ENCODE measurements around the gene WDR77. TPM values are rescaled to one million over a fixed set of nuclear protein-coding genes. Genes with fewer than 3 reads are reported as not detected.

WDR77 gene
- total RNA-seq, 1 donor from 2014 or later, result 39.6 TPM

- Mint-ChIP-seq H3K36me3 (ENCODE audit: unreplicated experiment) (no peaks in the 10 kb centered on the region), H3K9me3 (ENCODE audit: unreplicated experiment) (no peaks in the 10 kb centered on the region)
- no peak for DNase-seq
Observed at GRCh38 chr1:111455642-111456031, 6.6 kb upstream of the WDR77 start.

GRCh38 chr1:111454859-111455641 is 6.0 kb upstream of the WDR77 start:
- Mint-ChIP-seq H3K27ac (ENCODE audit: unreplicated experiment) (peak overlapping the region; percentile 23), H3K27me3 (ENCODE audit: unreplicated experiment) (peaks cover under 1% of the 10 kb centered on the region), H3K4me3 (ENCODE audit: unreplicated experiment) (no peak overlapping the region), H3K4me1 (ENCODE audit: low read depth, unreplicated experiment) (peaks cover 12% of the 10 kb centered on the region), H3K9me3 (ENCODE audit: unreplicated experiment) (peaks cover under 1% of the 10 kb centered on the region), H3K36me3 (ENCODE audit: unreplicated experiment) (no peaks in the 10 kb centered on the region)
- DNase-seq, result no peak
- no peak for TF ChIP-seq CTCF (IDR thresholded peaks at IDR 0.05; ENCODE audit: partially characterized antibody, unreplicated experiment)

More at GRCh38 chr1:111455642-111456031, 6.6 kb upstream of the WDR77 start:
- Mint-ChIP-seq H3K4me3 (ENCODE audit: unreplicated experiment) (no peak overlapping the region), H3K27ac (ENCODE audit: unreplicated experiment) (no peak overlapping the region), H3K4me1 (ENCODE audit: low read depth, unreplicated experiment) (peaks cover 12% of the 10 kb centered on the region), H3K27me3 (ENCODE audit: unreplicated experiment) (no peaks in the 10 kb centered on the region)
- TF ChIP-seq CTCF (IDR thresholded peaks at IDR 0.05; ENCODE audit: partially characterized antibody, unreplicated experiment), result no peak

GRCh38 chr1:111453706-111454105 is 4.7 kb upstream of the WDR77 start:
- peaks cover 4% of the 10 kb centered on the region for H3K27me3 Mint-ChIP-seq (ENCODE audit: unreplicated experiment)

GRCh38 chr1:111452581-111452980 is 3.5 kb upstream of the WDR77 start:
- Mint-ChIP-seq H3K27me3 (ENCODE audit: unreplicated experiment) (peaks cover 4% of the 10 kb centered on the region), H3K27ac (ENCODE audit: unreplicated experiment) (no peak overlapping the region), H3K4me3 (ENCODE audit: unreplicated experiment) (no peak overlapping the region), H3K9me3 (ENCODE audit: unreplicated experiment) (peaks cover 5% of the 10 kb centered on the region), H3K4me1 (ENCODE audit: low read depth, unreplicated experiment) (peaks cover 17% of the 10 kb centered on the region), H3K36me3 (ENCODE audit: unreplicated experiment) (no peaks in the 10 kb centered on the region)
- TF ChIP-seq CTCF (IDR thresholded peaks at IDR 0.05; ENCODE audit: partially characterized antibody, unreplicated experiment), result no peak
- DNase-seq, result no peak

More at GRCh38 chr1:111453706-111454105, 4.7 kb upstream of the WDR77 start:
- Mint-ChIP-seq H3K4me1 (ENCODE audit: low read depth, unreplicated experiment) (peaks cover 12% of the 10 kb centered on the region), H3K36me3 (ENCODE audit: unreplicated experiment) (no peaks in the 10 kb centered on the region), H3K9me3 (ENCODE audit: unreplicated experiment) (peaks cover 5% of the 10 kb centered on the region), H3K4me3 (ENCODE audit: unreplicated experiment) (no peak overlapping the region), H3K27ac (ENCODE audit: unreplicated experiment) (no peak overlapping the region)
- no peak for TF ChIP-seq CTCF (IDR thresholded peaks at IDR 0.05; ENCODE audit: partially characterized antibody, unreplicated experiment)
- no peak for DNase-seq

- no peak for TF ChIP-seq CTCF (IDR thresholded peaks at IDR 0.05; ENCODE audit: partially characterized antibody, unreplicated experiment)
- H3K36me3 Mint-ChIP-seq (ENCODE audit: unreplicated experiment), result no peaks in the 10 kb centered on the region
- DNase-seq, result no peak
- peak overlapping the region; percentile 99 for H3K4me3 Mint-ChIP-seq (ENCODE audit: unreplicated experiment)
- peak overlapping the region; percentile 100 for H3K27ac Mint-ChIP-seq (ENCODE audit: unreplicated experiment)
- H3K9me3 Mint-ChIP-seq (ENCODE audit: unreplicated experiment), result peaks cover 5% of the 10 kb centered on the region
- peaks cover 18% of the 10 kb centered on the region for H3K4me1 Mint-ChIP-seq (ENCODE audit: low read depth, unreplicated experiment)
- H3K27me3 Mint-ChIP-seq (ENCODE audit: unreplicated experiment), result peaks cover 4% of the 10 kb centered on the region
Observed at GRCh38 chr1:111450185-111450584, 1.1 kb upstream of the WDR77 start.

Data from glutamatergic neuron (in vitro differentiated cells).